T-helper 2 cell (primary cell): ENCODE results near the gene HINT3.
"Not testable (repeated sequence)": the region's sequence is repeated elsewhere in the genome, so short reads cannot be mapped to it uniquely, and the experiment has no call there.

Experiments
- DNase-seq, 5 experiments: peaks; one replicate each; pipeline versions ENCODE4 v3.0.0 to v3.0.0-alpha.2; 2012 to 2022
- total RNA-seq, 2 donors: gene quantifications; one replicate each; lab custom pipeline; 2026; lab: John Stamatoyannopoulos, UW

HINT3 gene
- 21.2 to 24.7 reads per million in 2 donors for total RNA-seq

- peak; percentile 95 to 99 (median 97) for DNase-seq
Observed at GRCh38 chr6:125956506-125957390, at the start of gene HINT3. TSS of gene HINT3 (plus strand) at chr6:125956770. CDS start at chr6:125956978, 208 bp downstream.

GRCh38 chr6:125910527-125910926 is 46.0 kb upstream of the HINT3 start:
- DNase-seq, result peak in 1 of 5 experiments; percentile 80

- DNase-seq, result not testable (repeated sequence)
Observed at GRCh38 chr6:125911051-125911451, 45.5 kb upstream of the HINT3 start.

GRCh38 chr6:125912430-125912829 is 44.1 kb upstream of the HINT3 start:
- not testable (repeated sequence) for DNase-seq

GRCh38 chr6:125913145-125913544 is 43.4 kb upstream of the HINT3 start:
- DNase-seq, result no peak

GRCh38 chr6:125913864-125914351 is 42.7 kb upstream of the HINT3 start:
- DNase-seq, result no peak

GRCh38 chr6:125918230-125918629 is 38.3 kb upstream of the HINT3 start:
- no peak for DNase-seq

- peak in 3 of 5 experiments; percentile 12 to 82 (median 66) for DNase-seq
Observed at GRCh38 chr6:125918681-125919566, 37.6 kb upstream of the HINT3 start.

GRCh38 chr6:125919618-125920017 is 37.0 kb upstream of the HINT3 start:
- peak in 1 of 5 experiments; percentile 16 for DNase-seq

GRCh38 chr6:125922322-125922860 is 34.2 kb upstream of the HINT3 start:
- DNase-seq, result no peak

- no peak for DNase-seq
Observed at GRCh38 chr6:125923366-125923877, 33.1 kb upstream of the HINT3 start.

- DNase-seq, result peak in 1 of 5 experiments; percentile 68
Observed at GRCh38 chr6:125924169-125924568, 32.4 kb upstream of the HINT3 start.

- DNase-seq, result no peak
Observed at GRCh38 chr6:125924697-125925358, 31.7 kb upstream of the HINT3 start.

- no peak for DNase-seq
Observed at GRCh38 chr6:125926711-125927110, 29.9 kb upstream of the HINT3 start.

GRCh38 chr6:125927761-125928160 is 28.8 kb upstream of the HINT3 start:
- DNase-seq, result no peak

GRCh38 chr6:125930765-125931418 is 25.7 kb upstream of the HINT3 start:
- no peak for DNase-seq

GRCh38 chr6:125931733-125932450 is 24.7 kb upstream of the HINT3 start:
- DNase-seq, result peak in 1 of 5 experiments; percentile 32

GRCh38 chr6:125932451-125932795 is 24.1 kb upstream of the HINT3 start:
- DNase-seq, result no peak

- DNase-seq, result not testable (repeated sequence)
Observed at GRCh38 chr6:125935520-125935919, 21.1 kb upstream of the HINT3 start.

- no peak for DNase-seq
Observed at GRCh38 chr6:125939026-125939425, 17.5 kb upstream of the HINT3 start.

- peak in 1 of 5 experiments; percentile 45 for DNase-seq
Observed at GRCh38 chr6:125939791-125940190, 16.8 kb upstream of the HINT3 start.
